Karpas-422 (cell line): ENCODE data around the gene INPP5A. TPM values are rescaled to one million over a fixed set of nuclear protein-coding genes. Genes with fewer than 3 reads are reported as not detected.
A peak's percentile ranks its signal among the peaks of the same experiment; 100 is the strongest.

Source experiments
- DNase-seq: peaks from one replicate; pipeline ENCODE4 v3.0.0-alpha.2; 2015
- H2AFZ ChIP-seq: fragments of 200-600 bp; sonication (generic); 2 replicates; pipeline ENCODE4 v1.6.1; 2014; ENCODE audit warnings: antibody characterized with exemption, low read length, mixed read lengths
- H3K27ac ChIP-seq: fragments of 200-600 bp; sonication (generic); 2 replicates; pipeline ENCODE4 v1.5.1; 2014; ENCODE audit warnings: mild to moderate bottlenecking, low read length, moderate library complexity
- H3K27me3 ChIP-seq: fragments of 200-600 bp; sonication (generic); 2 replicates; pipeline ENCODE4 v1.6.1; 2014; ENCODE audit warnings: low read length, mixed read lengths
- H3K36me3 ChIP-seq: fragments of 200-600 bp; sonication (generic); 2 replicates; pipeline ENCODE4 v1.6.1; 2014; ENCODE audit warnings: low read length, mixed read lengths; ENCODE audit not compliant: insufficient read depth
- H3K4me1 ChIP-seq: fragments of 200-600 bp; sonication (generic); 2 replicates; pipeline ENCODE4 v1.6.1; 2014; ENCODE audit warnings: mild to moderate bottlenecking, low read length, mixed read lengths
- H3K4me2 ChIP-seq: fragments of 200-600 bp; sonication (generic); 2 replicates; pipeline ENCODE4 v1.6.1; 2014; ENCODE audit warnings: low read length, low read depth, mild to moderate bottlenecking; ENCODE audit not compliant: poor library complexity, severe bottlenecking
- H3K4me3 ChIP-seq: fragments of 200-600 bp; sonication (generic); 2 replicates; pipeline ENCODE4 v1.5.1; 2014; ENCODE audit warnings: mild to moderate bottlenecking, antibody characterized with exemption, low read length, mixed read lengths
- H3K79me2 ChIP-seq: fragments of 200-600 bp; sonication (generic); 2 replicates; pipeline ENCODE4 v1.6.1; 2014; ENCODE audit warnings: mild to moderate bottlenecking, low read length, mixed read lengths
- H3K9ac ChIP-seq: fragments of 200-600 bp; sonication (generic); 2 replicates; pipeline ENCODE4 v1.6.0; 2014; ENCODE audit warnings: low read length
- H3K9me2 ChIP-seq: fragments of 200-600 bp; sonication (generic), shearing (Covaris generic); replicated peaks from 2 replicates; pipeline ENCODE4 v1.6.0; 2014; ENCODE audit warnings: mild to moderate bottlenecking, low read length, moderate library complexity; ENCODE audit not compliant: insufficient read depth
- H3K9me3 ChIP-seq: fragments of 300-700, 200-600 bp; sonication (generic); 2 replicates; pipeline ENCODE4 v1.6.1; 2014; ENCODE audit warnings: low read length, mixed read lengths
- H4K20me1 ChIP-seq: fragments of 200-600 bp; sonication (generic); 2 replicates; pipeline ENCODE4 v1.6.1; 2014; ENCODE audit warnings: mild to moderate bottlenecking, antibody characterized with exemption, low read length, low read depth; ENCODE audit not compliant: insufficient read depth
- total RNA-seq: library from RNA; depleted of rRNA; stranded (reverse); fragments of >200 nt; shearing (Covaris generic); gene quantifications from 2 replicates; pipeline ENCODE4 v1.2.3, GENCODE V29; 2014; ENCODE audit warnings: low replicate concordance

INPP5A gene
- total RNA-seq, 1 experiment from 2014 or later: 9.1 TPM

GRCh38 chr10:132564249-132564605, 26.6 kb downstream of the INPP5A start:
- Histone ChIP-seq H3K9me2 (no peaks in the 10 kb centered on the region), H3K9ac (peak overlapping the region; percentile 78), H3K36me3 (no peaks in the 10 kb centered on the region; the same call in 1 of the 2 replicates), H2AFZ (no peak overlapping the region), H3K4me1 (peaks cover 94% of the 10 kb centered on the region), H3K4me3 (peak overlapping the region; percentile 65), H3K27me3 (no peaks in the 10 kb centered on the region), H3K27ac (peak overlapping the region; percentile 94), H3K4me2 (peak overlapping the region; percentile 67), H3K9me3 (no peaks in the 10 kb centered on the region), H3K79me2 (peaks cover 10% of the 10 kb centered on the region), H4K20me1 (no peaks in the 10 kb centered on the region)
- DNase-seq: no peak

- no peaks in the 10 kb centered on the region for H3K9me3 ChIP-seq
- no peaks in the 10 kb centered on the region for H3K27me3 ChIP-seq
- H3K4me2 ChIP-seq: peak overlapping the region; percentile 67
- no peak for DNase-seq
- H2AFZ ChIP-seq: no peak overlapping the region
- H4K20me1 ChIP-seq: no peaks in the 10 kb centered on the region
- peak overlapping the region; percentile 78 for H3K9ac ChIP-seq
- H3K4me3 ChIP-seq: peak overlapping the region; percentile 65
- H3K9me2 ChIP-seq: no peaks in the 10 kb centered on the region
- no peaks in the 10 kb centered on the region; the same call in 1 of the 2 replicates for H3K36me3 ChIP-seq
- peaks cover 91% of the 10 kb centered on the region for H3K4me1 ChIP-seq
- H3K27ac ChIP-seq: peak overlapping the region; percentile 94
- peaks cover 10% of the 10 kb centered on the region for H3K79me2 ChIP-seq
Observed at GRCh38 chr10:132564690-132565089, 27.1 kb downstream of the INPP5A start.

GRCh38 chr10:132565516-132566209, 28.1 kb downstream of the INPP5A start:
- Histone ChIP-seq H3K27ac (peak overlapping the region; percentile 94), H3K4me1 (peaks cover 89% of the 10 kb centered on the region), H2AFZ (no peak overlapping the region), H3K9me2 (no peaks in the 10 kb centered on the region), H3K4me3 (peak overlapping the region; percentile 65), H3K36me3 (no peaks in the 10 kb centered on the region), H3K27me3 (no peaks in the 10 kb centered on the region), H3K9me3 (no peaks in the 10 kb centered on the region), H3K4me2 (peak overlapping the region; percentile 67), H4K20me1 (no peaks in the 10 kb centered on the region), H3K9ac (peak overlapping the region; percentile 78), H3K79me2 (peaks cover 10% of the 10 kb centered on the region)
- DNase-seq: no peak

- Histone ChIP-seq H3K79me2 (peaks cover 10% of the 10 kb centered on the region), H3K9me3 (no peaks in the 10 kb centered on the region), H3K4me3 (no peak overlapping the region), H2AFZ (no peak overlapping the region), H3K27me3 (no peaks in the 10 kb centered on the region), H3K36me3 (no peaks in the 10 kb centered on the region), H4K20me1 (no peaks in the 10 kb centered on the region), H3K9me2 (no peaks in the 10 kb centered on the region), H3K27ac (peak overlapping the region; percentile 94), H3K9ac (peak overlapping the region; percentile 18; the same call in 1 of the 2 replicates), H3K4me2 (peak overlapping the region; percentile 67), H3K4me1 (peaks cover 89% of the 10 kb centered on the region)
- no peak for DNase-seq
Observed at GRCh38 chr10:132566892-132567291, 29.3 kb downstream of the INPP5A start.

GRCh38 chr10:132570265-132570664, 32.7 kb downstream of the INPP5A start:
- H3K27ac ChIP-seq: peak overlapping the region; percentile 98
- H3K9me3 ChIP-seq: no peaks in the 10 kb centered on the region
- peak overlapping the region; percentile 62; the same call in 1 of the 2 replicates for H3K4me3 ChIP-seq
- DNase-seq: no peak
- H3K4me2 ChIP-seq: peak overlapping the region; percentile 83
- H3K9me2 ChIP-seq: no peaks in the 10 kb centered on the region
- no peak overlapping the region for H2AFZ ChIP-seq
- peaks cover 78% of the 10 kb centered on the region for H3K4me1 ChIP-seq
- H4K20me1 ChIP-seq: peaks cover 5% of the 10 kb centered on the region; the same call in 1 of the 2 replicates
- no peaks in the 10 kb centered on the region for H3K36me3 ChIP-seq
- no peaks in the 10 kb centered on the region for H3K27me3 ChIP-seq
- peak overlapping the region; percentile 84 for H3K9ac ChIP-seq
- H3K79me2 ChIP-seq: peaks cover 7% of the 10 kb centered on the region

GRCh38 chr10:132570771-132571649, 33.4 kb downstream of the INPP5A start:
- peaks cover 7% of the 10 kb centered on the region; the same call in 1 of the 2 replicates for H4K20me1 ChIP-seq
- H2AFZ ChIP-seq: peak overlapping the region; percentile 61; the same call in 1 of the 2 replicates
- peak overlapping the region; percentile 98 for H3K27ac ChIP-seq
- H3K79me2 ChIP-seq: peaks cover 4% of the 10 kb centered on the region; the same call in 1 of the 2 replicates
- H3K4me2 ChIP-seq: peak overlapping the region; percentile 83
- H3K4me3 ChIP-seq: peak overlapping the region; percentile 62
- H3K4me1 ChIP-seq: peaks cover 78% of the 10 kb centered on the region
- no peaks in the 10 kb centered on the region for H3K9me2 ChIP-seq
- no peaks in the 10 kb centered on the region for H3K36me3 ChIP-seq
- peak; percentile 98 for DNase-seq
- peak overlapping the region; percentile 84 for H3K9ac ChIP-seq
- H3K9me3 ChIP-seq: no peaks in the 10 kb centered on the region
- H3K27me3 ChIP-seq: no peaks in the 10 kb centered on the region

- peaks cover 78% of the 10 kb centered on the region for H3K4me1 ChIP-seq
- peak overlapping the region; percentile 83 for H3K4me2 ChIP-seq
- H3K9ac ChIP-seq: peak overlapping the region; percentile 86
- H3K4me3 ChIP-seq: peak overlapping the region; percentile 62
- H4K20me1 ChIP-seq: peaks cover 15% of the 10 kb centered on the region
- no peaks in the 10 kb centered on the region for H3K79me2 ChIP-seq
- H3K27me3 ChIP-seq: no peaks in the 10 kb centered on the region
- peak; percentile 99 for DNase-seq
- peak overlapping the region; percentile 98 for H3K27ac ChIP-seq
- no peaks in the 10 kb centered on the region for H3K36me3 ChIP-seq
- H3K9me3 ChIP-seq: no peaks in the 10 kb centered on the region
- no peaks in the 10 kb centered on the region for H3K9me2 ChIP-seq
- H2AFZ ChIP-seq: no peak overlapping the region
Observed at GRCh38 chr10:132571650-132572544, 34.3 kb downstream of the INPP5A start.
